ENCODE measurements around the gene HOXA5. TPM values are rescaled to one million over a fixed set of nuclear protein-coding genes. Genes with fewer than 3 reads are reported as not detected.
A peak's percentile ranks its signal among the peaks of the same experiment; 100 is the strongest.

The HOXA5 gene
- total and polyA plus RNA-seq, 9 donors = 7.1 to 16.6 (median 9.4) TPM

- Histone ChIP-seq H3K4me3 (ENCODE audit: low read length) (peak overlapping the region; percentile 19), H3K36me3 (ENCODE audit: control insufficient read depth, insufficient read depth, low read length) (peaks cover 20% of the 10 kb centered on the region), H3K27me3 (ENCODE audit: control insufficient read depth, insufficient read depth, low read length) (peaks cover 64% of the 10 kb centered on the region), H3K9me3 (replicated peaks; ENCODE audit: control insufficient read depth, low read depth, low read length) (no peaks in the 10 kb centered on the region), H3K27ac (ENCODE audit: low read length) (peak overlapping the region; percentile 97), H3K4me1 (ENCODE audit: control insufficient read depth, insufficient read depth, low read length) (peaks cover 61% of the 10 kb centered on the region)
- no peak for DNase-seq
- 83% methylated on average over 25 of the region's 35 CpGs for WGBS (ENCODE audit: insufficient coverage)
Observed at GRCh38 chr7:27158436-27159265, 15.2 kb upstream of the HOXA5 start.

- H3K9me3 ChIP-seq (replicated peaks; ENCODE audit: control insufficient read depth, low read depth, low read length) = no peaks in the 10 kb centered on the region
- peaks cover 16% of the 10 kb centered on the region for H3K36me3 ChIP-seq (ENCODE audit: control insufficient read depth, insufficient read depth, low read length)
- 74% methylated on average over 15 of the region's 30 CpGs for whole genome bisulfite sequencing (ENCODE audit: insufficient coverage)
- DNase-seq = no peak
- H3K4me3 ChIP-seq (ENCODE audit: low read length) = peak overlapping the region; percentile 19
- H3K4me1 ChIP-seq (ENCODE audit: control insufficient read depth, insufficient read depth, low read length) = peaks cover 68% of the 10 kb centered on the region
- H3K27me3 ChIP-seq (ENCODE audit: control insufficient read depth, insufficient read depth, low read length) = peaks cover 65% of the 10 kb centered on the region
- peak overlapping the region; percentile 29 for H3K27ac ChIP-seq (ENCODE audit: low read length)
Observed at GRCh38 chr7:27157702-27158431, 14.4 kb upstream of the HOXA5 start.

GRCh38 chr7:27156916-27157701, 13.6 kb upstream of the HOXA5 start:
- peak overlapping the region; percentile 92 for H3K27ac ChIP-seq (ENCODE audit: low read length)
- peak overlapping the region; percentile 60 for H3K4me3 ChIP-seq (ENCODE audit: low read length)
- DNase-seq = no peak
- H3K9me3 ChIP-seq (replicated peaks; ENCODE audit: control insufficient read depth, low read depth, low read length) = no peaks in the 10 kb centered on the region
- peaks cover 74% of the 10 kb centered on the region for H3K4me1 ChIP-seq (ENCODE audit: control insufficient read depth, insufficient read depth, low read length)
- H3K27me3 ChIP-seq (ENCODE audit: control insufficient read depth, insufficient read depth, low read length) = peaks cover 73% of the 10 kb centered on the region
- WGBS (ENCODE audit: insufficient coverage) = 22% methylated on average over 10 of the region's 30 CpGs
- peaks cover 15% of the 10 kb centered on the region for H3K36me3 ChIP-seq (ENCODE audit: control insufficient read depth, insufficient read depth, low read length)

GRCh38 chr7:27156508-27156898, 13.0 kb upstream of the HOXA5 start, which contains the start of gene HOXA7:
HOXA7 (minus strand) TSS chr7:27156675; CDS start chr7:27156545, 130 bp downstream.
- Histone ChIP-seq H3K9me3 (replicated peaks; ENCODE audit: control insufficient read depth, low read depth, low read length) (no peaks in the 10 kb centered on the region), H3K4me1 (ENCODE audit: control insufficient read depth, insufficient read depth, low read length) (peaks cover 74% of the 10 kb centered on the region), H3K27ac (ENCODE audit: low read length) (peak within 1 kb of the TSS; percentile 92), H3K36me3 (ENCODE audit: control insufficient read depth, insufficient read depth, low read length) (peaks cover 10% of the 10 kb centered on the region), H3K27me3 (ENCODE audit: control insufficient read depth, insufficient read depth, low read length) (peaks cover 74% of the 10 kb centered on the region), H3K4me3 (ENCODE audit: low read length) (peak within 1 kb of the TSS; percentile 60)
- under 1% methylated on average over 26 of the region's 33 CpGs for WGBS (ENCODE audit: insufficient coverage)
- DNase-seq = peak; percentile 95

DNA sequence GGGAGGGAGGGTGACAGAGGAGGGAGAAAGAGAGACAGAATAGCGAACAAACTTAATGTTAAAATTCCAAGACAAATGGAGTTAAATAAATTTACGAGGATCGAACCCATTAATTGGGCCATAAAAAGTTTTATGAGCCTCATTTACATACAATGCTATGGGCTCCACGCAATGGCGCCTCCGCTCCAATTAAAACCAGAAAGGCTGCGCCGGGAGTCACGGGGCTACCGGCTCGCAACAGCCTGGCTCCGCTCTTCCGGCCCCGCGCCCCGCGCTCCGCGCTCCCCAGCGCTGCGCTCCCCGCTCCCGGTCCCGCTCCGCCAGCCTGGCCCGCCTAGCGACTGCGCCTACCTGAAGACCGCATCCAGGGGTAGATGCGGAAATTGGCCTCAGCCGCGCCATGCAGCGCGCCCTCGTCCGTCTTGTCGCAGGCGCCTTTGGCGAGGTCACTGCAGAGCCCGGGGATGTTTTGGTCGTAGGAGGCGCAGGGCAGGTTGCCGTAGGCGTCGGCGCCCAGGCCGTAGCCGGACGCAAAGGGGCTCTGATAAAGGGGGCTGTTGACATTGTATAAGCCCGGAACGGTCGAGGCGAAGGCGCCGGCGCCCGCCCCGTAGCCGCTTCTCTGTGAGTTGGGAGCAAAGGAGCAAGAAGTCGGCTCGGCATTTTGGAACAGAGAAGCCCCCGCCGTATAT, 12.5 kb upstream of the HOXA5 start:
- Histone ChIP-seq H3K27me3 (ENCODE audit: control insufficient read depth, insufficient read depth, low read length) (peaks cover 80% of the 10 kb centered on the region), H3K4me1 (ENCODE audit: control insufficient read depth, insufficient read depth, low read length) (peaks cover 75% of the 10 kb centered on the region), H3K9me3 (replicated peaks; ENCODE audit: control insufficient read depth, low read depth, low read length) (no peaks in the 10 kb centered on the region), H3K4me3 (ENCODE audit: low read length) (peak overlapping the region; percentile 60), H3K36me3 (ENCODE audit: control insufficient read depth, insufficient read depth, low read length) (peaks cover 10% of the 10 kb centered on the region), H3K27ac (ENCODE audit: low read length) (peak overlapping the region; percentile 92)
- DNase-seq = peak; percentile 64
- under 1% methylated on average over 59 of the region's 63 CpGs for WGBS (ENCODE audit: insufficient coverage)

GRCh38 chr7:27154901-27155815, 11.7 kb upstream of the HOXA5 start:
- Histone ChIP-seq H3K27me3 (ENCODE audit: control insufficient read depth, insufficient read depth, low read length) (peaks cover 80% of the 10 kb centered on the region), H3K4me3 (ENCODE audit: low read length) (peak overlapping the region; percentile 60), H3K9me3 (replicated peaks; ENCODE audit: control insufficient read depth, low read depth, low read length) (no peaks in the 10 kb centered on the region), H3K36me3 (ENCODE audit: control insufficient read depth, insufficient read depth, low read length) (peaks cover 10% of the 10 kb centered on the region), H3K27ac (ENCODE audit: low read length) (peak overlapping the region; percentile 92), H3K4me1 (ENCODE audit: control insufficient read depth, insufficient read depth, low read length) (peaks cover 76% of the 10 kb centered on the region)
- DNase-seq = no peak
- 46% methylated on average over 36 of the region's 48 CpGs for WGBS (ENCODE audit: insufficient coverage)

DNA sequence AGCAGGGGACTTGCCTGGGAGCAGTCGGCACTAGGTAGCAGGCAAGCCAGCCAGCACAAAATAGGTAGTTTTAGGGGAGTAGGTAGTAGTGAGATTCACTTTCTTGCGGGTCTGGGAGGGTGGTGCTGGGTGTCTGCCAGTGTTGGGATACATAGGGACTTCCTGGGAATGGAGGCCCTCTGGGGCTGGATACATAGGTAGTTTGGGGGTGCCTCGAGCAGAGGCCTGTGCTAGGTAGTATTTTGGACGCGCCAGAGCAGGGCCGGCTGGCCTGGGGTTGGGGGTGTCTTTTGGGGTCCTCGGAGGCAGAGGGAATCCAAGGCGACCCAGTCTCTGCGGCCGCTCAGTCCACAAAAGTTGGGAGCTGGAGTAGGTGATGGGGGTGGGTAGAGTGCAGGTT, 10.9 kb upstream of the HOXA5 start:
- H3K36me3 ChIP-seq (ENCODE audit: control insufficient read depth, insufficient read depth, low read length) = peaks cover 10% of the 10 kb centered on the region
- peaks cover 75% of the 10 kb centered on the region for H3K4me1 ChIP-seq (ENCODE audit: control insufficient read depth, insufficient read depth, low read length)
- H3K9me3 ChIP-seq (replicated peaks; ENCODE audit: control insufficient read depth, low read depth, low read length) = no peaks in the 10 kb centered on the region
- no peak for DNase-seq
- H3K27me3 ChIP-seq (ENCODE audit: control insufficient read depth, insufficient read depth, low read length) = peaks cover 77% of the 10 kb centered on the region
- WGBS (ENCODE audit: insufficient coverage) = 85% methylated on average over 4 of the region's 10 CpGs
- H3K4me3 ChIP-seq (ENCODE audit: low read length) = no peak overlapping the region
- H3K27ac ChIP-seq (ENCODE audit: low read length) = peak overlapping the region; percentile 92

- WGBS (ENCODE audit: insufficient coverage) = 100% methylated on average over 2 of the region's 3 CpGs
- Histone ChIP-seq H3K27ac (ENCODE audit: low read length) (no peak overlapping the region), H3K36me3 (ENCODE audit: control insufficient read depth, insufficient read depth, low read length) (peaks cover 10% of the 10 kb centered on the region), H3K4me1 (ENCODE audit: control insufficient read depth, insufficient read depth, low read length) (peaks cover 77% of the 10 kb centered on the region), H3K9me3 (replicated peaks; ENCODE audit: control insufficient read depth, low read depth, low read length) (no peaks in the 10 kb centered on the region), H3K27me3 (ENCODE audit: control insufficient read depth, insufficient read depth, low read length) (peaks cover 70% of the 10 kb centered on the region), H3K4me3 (ENCODE audit: low read length) (no peak overlapping the region)
- no peak for DNase-seq
Observed at GRCh38 chr7:27153526-27153925, 10.0 kb upstream of the HOXA5 start.

All from muscle of leg (tissue), 11 donors.